WTC11 (cell line): Measurements from ENCODE around the gene RRN3.

Experiments
- ATF2 ChIP-seq: sonication (generic); formaldehyde crosslinking; IDR thresholded peaks from 2 replicates; pipeline ENCODE4 v1.8.1; 2022; ENCODE audit warnings: low read depth, missing genetic modification reagents, borderline replicate concordance
- CTCF ChIP-seq: fragments of 200-600 bp; IDR thresholded peaks from 2 replicates; pipeline ENCODE4 v1.8.0; 2022; ENCODE audit warnings: antibody characterized with exemption
- ETV6 ChIP-seq: sonication (generic); formaldehyde crosslinking; IDR thresholded peaks from 2 replicates; pipeline ENCODE4 v1.8.1; 2022; ENCODE audit warnings: mild to moderate bottlenecking, missing genetic modification reagents
- JUN ChIP-seq: sonication (generic); formaldehyde crosslinking; IDR thresholded peaks from 2 replicates; pipeline ENCODE4 v1.8.0; 2023; ENCODE audit warnings: mild to moderate bottlenecking, missing genetic modification reagents
- MAX ChIP-seq: sonication (generic); formaldehyde crosslinking; IDR thresholded peaks from 2 replicates; pipeline ENCODE4 v1.8.0; 2022; ENCODE audit warnings: mild to moderate bottlenecking, missing genetic modification reagents
- TCF7 ChIP-seq: sonication (generic); formaldehyde crosslinking; IDR thresholded peaks from 2 replicates; pipeline ENCODE4 v1.8.0; 2022; ENCODE audit warnings: mild to moderate bottlenecking, low read depth, missing genetic modification reagents, moderate library complexity
- TP53 ChIP-seq: sonication (generic); formaldehyde crosslinking; IDR thresholded peaks from 2 replicates; pipeline ENCODE4 v1.8.1; 2023; ENCODE audit warnings: mild to moderate bottlenecking, missing genetic modification reagents
- USF1 ChIP-seq: sonication (generic); formaldehyde crosslinking; IDR thresholded peaks from 2 replicates; pipeline ENCODE4 v1.8.0; 2022; ENCODE audit warnings: mild to moderate bottlenecking, missing genetic modification reagents
- USF2 ChIP-seq: sonication (generic); formaldehyde crosslinking; IDR thresholded peaks from 2 replicates; pipeline ENCODE4 v1.8.1; 2023; ENCODE audit warnings: mild to moderate bottlenecking, missing genetic modification reagents, moderate library complexity

GRCh38 chr16:15032547-15033308 lies 61.3 kb downstream of the RRN3 start:
- TF ChIP-seq CTCF (no peak), ETV6 (CRISPR knock-in tag) (no peak), ATF2 (no peak), TP53 (no peak), MAX (CRISPR knock-in tag) (no peak), JUN (CRISPR knock-in tag) (no peak), USF1 (CRISPR knock-in tag) (no peak), TCF7 (CRISPR knock-in tag) (no peak), USF2 (CRISPR knock-in tag) (no peak)
